SJCRH30 (cell line): ENCODE measurements around the gene AQP6. TPM values are rescaled to one million over a fixed set of nuclear protein-coding genes. Genes with fewer than 3 reads are reported as not detected.

Source experiments
- DNase-seq, 2 experiments: peaks; one replicate each; pipeline ENCODE4 v3.0.0-alpha.2; 2015 to 2020
- H3K27ac ChIP-seq: fragments of 250-450 bp; sonication (Bioruptor Pico); 2 replicates; pipeline ENCODE4 v1.5.1; 2020; ENCODE audit warnings: mild to moderate bottlenecking, moderate library complexity
- H3K27me3 ChIP-seq: fragments of 250-450 bp; sonication (Bioruptor Pico); 2 replicates; pipeline ENCODE4 v1.5.1; 2020; ENCODE audit warnings: mild to moderate bottlenecking, moderate library complexity
- H3K36me3 ChIP-seq: fragments of 250-450 bp; sonication (Bioruptor Pico); 2 replicates; pipeline ENCODE4 v1.5.1; 2020; ENCODE audit warnings: mild to moderate bottlenecking, moderate library complexity
- H3K4me1 ChIP-seq: fragments of 250-450 bp; sonication (Bioruptor Pico); 2 replicates; pipeline ENCODE4 v1.5.1; 2020; ENCODE audit warnings: mild to moderate bottlenecking, moderate library complexity
- H3K4me3 ChIP-seq: fragments of 250-450 bp; sonication (Bioruptor Pico); 2 replicates; pipeline ENCODE4 v1.5.1; 2020; ENCODE audit warnings: mild to moderate bottlenecking, moderate library complexity
- H3K9me3 ChIP-seq: fragments of 250-450 bp; sonication (Bioruptor Pico); replicated peaks from 2 replicates; pipeline ENCODE4 v1.5.1; 2020; ENCODE audit warnings: mild to moderate bottlenecking, moderate library complexity
- total RNA-seq: library from RNA; depleted of rRNA; stranded (reverse); fragments of >200 nt; shearing (Covaris generic); gene quantifications from 2 replicates; pipeline ENCODE4 v1.2.3, GENCODE V29; 2014

AQP6 gene
- total RNA-seq, 1 experiment from 2014 or later: not detected

DNA sequence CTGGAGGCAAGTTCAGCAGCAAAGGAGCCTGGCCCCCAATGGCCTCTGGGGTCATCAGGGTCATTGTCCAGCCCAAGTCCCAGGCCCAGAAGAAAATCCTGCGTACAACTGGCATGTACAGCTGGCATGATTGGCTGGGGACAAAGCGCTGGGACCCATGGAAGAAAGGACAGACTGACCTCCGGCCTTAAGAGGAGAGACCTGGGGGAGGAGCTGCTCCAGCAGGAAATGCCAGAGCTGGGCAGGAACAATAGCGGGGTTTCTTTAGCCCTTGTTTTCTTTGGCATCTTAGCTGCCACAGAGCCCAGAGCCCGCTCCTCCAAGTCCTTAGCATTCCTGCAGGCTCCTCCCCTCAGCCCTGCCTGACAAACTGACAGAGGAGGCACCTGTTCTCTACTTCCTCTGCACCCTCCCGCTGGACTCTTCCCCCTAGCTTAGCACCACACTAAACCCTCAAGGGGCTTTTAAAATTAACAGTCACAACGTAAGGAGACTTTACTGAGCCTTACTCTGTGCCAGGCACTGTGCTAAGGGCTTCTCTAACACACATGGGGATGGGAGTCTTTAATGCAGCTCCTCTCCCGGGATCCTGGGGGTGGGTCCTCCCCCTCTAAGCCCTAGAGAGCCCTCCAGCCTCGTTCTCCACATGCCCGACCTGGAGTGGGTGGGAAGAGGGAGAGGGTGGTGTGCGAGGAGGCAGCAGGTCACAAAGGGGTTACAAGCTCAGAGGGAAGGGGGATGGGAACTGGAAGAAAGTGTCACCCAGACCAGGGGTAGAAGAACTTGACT, 12.9 kb upstream of the AQP6 start:
- no peaks in the 10 kb centered on the region for H3K36me3 ChIP-seq
- no peak overlapping the region for H3K4me3 ChIP-seq
- no peaks in the 10 kb centered on the region for H3K27me3 ChIP-seq
- DNase-seq: peak; percentile 92 to 95
- no peaks in the 10 kb centered on the region for H3K9me3 ChIP-seq
- peak overlapping the region; percentile 64 for H3K27ac ChIP-seq
- peaks cover 33% of the 10 kb centered on the region for H3K4me1 ChIP-seq

- Histone ChIP-seq H3K4me1 (peaks cover 33% of the 10 kb centered on the region), H3K27me3 (no peaks in the 10 kb centered on the region), H3K36me3 (no peaks in the 10 kb centered on the region), H3K27ac (peak overlapping the region; percentile 64), H3K4me3 (no peak overlapping the region), H3K9me3 (no peaks in the 10 kb centered on the region)
- no peak for DNase-seq
Observed at GRCh38 chr12:49960474-49961110, 12.2 kb upstream of the AQP6 start.

DNA sequence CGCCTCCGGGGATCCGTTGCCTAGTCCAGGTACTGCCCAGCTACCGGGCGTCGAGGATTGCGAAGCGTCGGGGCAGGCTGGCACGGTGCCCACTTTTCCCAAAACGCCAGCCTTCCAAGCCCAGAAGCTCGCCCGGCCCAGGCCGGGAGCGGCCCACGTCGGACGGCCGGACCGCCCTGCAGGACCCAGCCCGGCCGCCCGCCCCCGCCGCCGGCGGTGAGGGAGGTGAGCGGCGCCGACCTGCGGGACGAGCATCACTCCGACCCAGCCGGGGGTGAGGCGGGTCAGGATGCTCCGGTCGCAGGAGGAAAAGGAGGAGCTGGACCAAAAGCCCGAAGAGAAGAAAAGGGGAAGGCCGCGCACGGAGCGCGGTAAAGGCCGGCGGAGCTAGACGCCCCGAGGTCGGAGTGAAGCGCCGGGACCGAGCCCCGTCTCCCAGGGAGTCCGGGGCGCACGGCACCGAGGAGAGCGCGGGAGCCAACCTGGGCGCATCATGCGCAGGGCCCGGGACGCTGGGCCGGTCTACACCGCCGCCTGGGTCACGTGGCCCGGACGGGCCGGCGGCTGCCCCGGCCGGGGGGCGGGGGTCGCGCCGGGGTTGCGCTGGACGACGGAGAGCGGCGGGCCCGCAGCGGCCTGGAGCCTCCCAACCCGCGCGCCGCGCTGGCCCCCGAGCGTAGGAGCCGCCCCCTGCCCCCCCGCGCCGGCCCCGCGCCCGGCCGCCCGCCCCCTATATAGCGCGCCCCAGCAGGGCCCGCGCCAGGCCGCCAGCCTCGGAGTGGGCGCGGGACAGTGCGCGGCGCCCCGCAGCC, 11.4 kb upstream of the AQP6 start, which contains the start of gene AQP5:
Gene AQP5, plus strand, starts transcription at position 762 of the 812 bp plus-strand sequence. CDS start 146 bp downstream, outside the sequence.
- H3K27me3 ChIP-seq: no peaks in the 10 kb centered on the region
- no peak within 1 kb of the TSS for H3K4me3 ChIP-seq

DNA sequence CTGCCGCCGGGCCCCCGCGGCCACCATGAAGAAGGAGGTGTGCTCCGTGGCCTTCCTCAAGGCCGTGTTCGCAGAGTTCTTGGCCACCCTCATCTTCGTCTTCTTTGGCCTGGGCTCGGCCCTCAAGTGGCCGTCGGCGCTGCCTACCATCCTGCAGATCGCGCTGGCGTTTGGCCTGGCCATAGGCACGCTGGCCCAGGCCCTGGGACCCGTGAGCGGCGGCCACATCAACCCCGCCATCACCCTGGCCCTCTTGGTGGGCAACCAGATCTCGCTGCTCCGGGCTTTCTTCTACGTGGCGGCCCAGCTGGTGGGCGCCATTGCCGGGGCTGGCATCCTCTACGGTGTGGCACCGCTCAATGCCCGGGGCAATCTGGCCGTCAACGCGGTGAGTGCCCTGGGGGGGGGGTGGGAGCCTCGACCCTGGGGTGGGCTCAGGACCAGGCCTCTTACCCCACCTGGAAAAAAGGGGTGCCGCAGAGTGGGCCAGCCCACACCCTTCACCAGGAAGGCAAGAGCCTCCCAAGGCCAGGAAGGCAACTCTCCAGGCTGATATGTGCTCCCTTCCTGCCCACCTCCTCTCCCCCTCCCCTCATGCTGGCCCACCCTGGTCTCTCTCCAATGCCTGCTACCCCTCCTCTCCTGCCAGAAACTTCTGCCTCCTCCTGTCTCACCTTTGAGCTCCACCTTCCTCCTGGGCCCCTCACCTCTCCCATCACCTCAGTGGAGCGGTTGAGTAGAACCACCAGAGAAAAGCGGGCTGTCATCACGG, 10.6 kb upstream of the AQP6 start:
- peaks cover 33% of the 10 kb centered on the region for H3K4me1 ChIP-seq
- no peak overlapping the region for H3K4me3 ChIP-seq
- no peak for DNase-seq
- H3K9me3 ChIP-seq: no peaks in the 10 kb centered on the region
- no peak overlapping the region for H3K27ac ChIP-seq
- no peaks in the 10 kb centered on the region for H3K36me3 ChIP-seq
- H3K27me3 ChIP-seq: no peaks in the 10 kb centered on the region

More for the DNA sequence above, 11.4 kb upstream of the AQP6 start, which contains the start of gene AQP5:
- no peak within 1 kb of the TSS for H3K27ac ChIP-seq
- H3K4me1 ChIP-seq: peaks cover 33% of the 10 kb centered on the region
- no peaks in the 10 kb centered on the region for H3K9me3 ChIP-seq
- H3K36me3 ChIP-seq: no peaks in the 10 kb centered on the region
- DNase-seq: no peak

GRCh38 chr12:49962861-49963765, 9.6 kb upstream of the AQP6 start:
- Histone ChIP-seq H3K36me3 (no peaks in the 10 kb centered on the region), H3K4me1 (peaks cover 33% of the 10 kb centered on the region), H3K4me3 (no peak overlapping the region), H3K27ac (no peak overlapping the region), H3K27me3 (peaks cover 5% of the 10 kb centered on the region; the same call in 1 of the 2 replicates), H3K9me3 (no peaks in the 10 kb centered on the region)
- peak in 1 of 2 experiments; percentile 35 for DNase-seq

DNA sequence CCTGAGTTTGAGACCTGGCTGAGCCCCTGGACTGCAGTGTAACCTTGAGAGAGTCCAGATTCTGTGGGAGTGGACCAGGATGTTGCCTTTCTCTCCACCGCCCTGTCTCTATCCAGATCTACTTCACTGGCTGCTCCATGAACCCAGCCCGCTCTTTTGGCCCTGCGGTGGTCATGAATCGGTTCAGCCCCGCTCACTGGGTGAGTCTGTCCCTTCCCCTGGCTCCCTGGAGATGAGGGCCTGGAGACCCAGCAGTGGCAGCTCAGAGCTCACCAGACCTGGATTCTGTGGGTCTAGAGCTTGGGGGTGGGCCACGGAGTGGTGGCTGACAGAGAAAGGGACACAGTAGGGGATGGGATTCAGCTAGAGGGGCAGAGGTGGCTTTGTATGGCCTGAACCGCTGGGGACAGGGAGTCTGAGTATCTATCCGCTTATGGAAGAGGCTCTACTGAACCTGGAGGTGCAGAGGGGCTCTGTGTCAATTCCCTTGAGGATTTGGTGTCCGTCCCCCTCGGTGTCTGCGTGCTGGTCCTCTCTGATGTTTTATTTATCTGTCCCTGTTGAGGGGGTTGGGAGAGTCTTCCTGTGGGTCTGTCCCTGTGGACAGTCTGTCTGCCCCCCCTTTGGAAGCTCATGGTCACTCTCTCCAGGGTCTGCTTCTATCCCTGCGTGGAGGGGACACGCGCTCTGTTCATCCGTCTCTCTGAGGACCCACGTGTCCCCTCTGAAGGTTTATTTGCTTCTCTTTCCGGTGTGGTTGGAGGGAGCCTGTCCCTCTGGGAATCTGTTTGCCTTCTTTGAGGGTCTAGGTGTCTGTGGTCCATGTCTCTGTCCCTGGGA, 8.6 kb upstream of the AQP6 start:
- no peak for DNase-seq
- no peak overlapping the region for H3K4me3 ChIP-seq
- H3K9me3 ChIP-seq: no peaks in the 10 kb centered on the region
- H3K36me3 ChIP-seq: no peaks in the 10 kb centered on the region
- H3K27ac ChIP-seq: no peak overlapping the region
- peaks cover 11% of the 10 kb centered on the region; the same call in 1 of the 2 replicates for H3K27me3 ChIP-seq
- H3K4me1 ChIP-seq: peaks cover 31% of the 10 kb centered on the region

- Histone ChIP-seq H3K36me3 (no peaks in the 10 kb centered on the region), H3K27ac (no peak overlapping the region), H3K27me3 (peaks cover 20% of the 10 kb centered on the region; the same call in 1 of the 2 replicates), H3K4me1 (peaks cover 23% of the 10 kb centered on the region), H3K4me3 (no peak overlapping the region), H3K9me3 (no peaks in the 10 kb centered on the region)
- no peak for DNase-seq
Observed at GRCh38 chr12:49964849-49965624, 7.7 kb upstream of the AQP6 start.

DNA sequence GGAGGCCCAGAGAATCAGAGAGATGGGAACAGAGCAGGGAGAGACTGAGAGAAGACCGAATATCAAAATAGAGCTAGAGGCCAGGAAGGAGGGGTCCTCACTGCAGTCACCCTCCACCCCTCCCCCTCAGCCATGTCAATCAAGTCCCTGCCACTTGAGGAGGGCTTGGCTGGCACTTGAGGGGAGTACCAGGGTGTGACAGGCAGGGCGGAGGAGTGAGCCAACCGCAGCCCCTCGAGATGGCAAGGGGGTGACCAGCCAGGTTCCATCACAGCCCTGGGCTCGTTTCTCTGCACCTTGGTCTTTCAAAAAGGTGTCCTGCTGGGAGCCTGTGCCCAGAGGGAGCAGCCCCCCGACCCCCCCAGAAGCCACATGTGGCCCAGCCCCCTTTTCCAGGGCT, 6.9 kb upstream of the AQP6 start:
- Histone ChIP-seq H3K27me3 (peaks cover 20% of the 10 kb centered on the region; the same call in 1 of the 2 replicates), H3K4me1 (peaks cover 15% of the 10 kb centered on the region), H3K9me3 (no peaks in the 10 kb centered on the region), H3K36me3 (no peaks in the 10 kb centered on the region), H3K27ac (no peak overlapping the region), H3K4me3 (no peak overlapping the region)
- no peak for DNase-seq

DNA sequence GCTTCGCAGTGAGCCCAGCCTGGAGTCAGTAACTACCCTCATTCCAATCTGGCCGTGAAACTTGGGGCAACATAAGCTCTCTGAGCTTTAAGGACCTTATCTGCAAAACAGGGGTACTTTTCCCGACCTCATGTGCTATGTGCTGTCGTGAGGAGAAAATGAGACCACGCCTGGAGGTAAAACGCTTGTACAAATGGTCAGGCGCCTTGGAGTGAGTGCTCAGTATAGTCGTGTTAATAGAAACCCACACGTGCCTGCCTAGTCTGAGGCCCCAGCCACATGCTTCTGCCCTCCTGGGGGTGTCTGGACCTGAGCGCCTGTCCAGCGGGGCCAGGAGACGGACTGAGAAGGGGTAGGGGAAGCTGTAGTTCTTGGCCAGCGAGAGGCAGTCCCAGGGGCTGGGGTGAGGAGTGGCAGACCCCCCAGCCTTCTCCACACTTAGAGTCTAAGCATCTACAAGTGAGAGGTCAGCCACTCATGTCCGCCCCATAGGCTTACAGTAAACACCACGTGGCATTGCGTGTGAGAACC, 6.2 kb upstream of the AQP6 start:
- H3K4me3 ChIP-seq: no peak overlapping the region
- H3K4me1 ChIP-seq: peaks cover 14% of the 10 kb centered on the region
- peaks cover 20% of the 10 kb centered on the region; the same call in 1 of the 2 replicates for H3K27me3 ChIP-seq
- H3K9me3 ChIP-seq: no peaks in the 10 kb centered on the region
- H3K36me3 ChIP-seq: no peaks in the 10 kb centered on the region
- no peak overlapping the region for H3K27ac ChIP-seq
- no peak for DNase-seq

DNA sequence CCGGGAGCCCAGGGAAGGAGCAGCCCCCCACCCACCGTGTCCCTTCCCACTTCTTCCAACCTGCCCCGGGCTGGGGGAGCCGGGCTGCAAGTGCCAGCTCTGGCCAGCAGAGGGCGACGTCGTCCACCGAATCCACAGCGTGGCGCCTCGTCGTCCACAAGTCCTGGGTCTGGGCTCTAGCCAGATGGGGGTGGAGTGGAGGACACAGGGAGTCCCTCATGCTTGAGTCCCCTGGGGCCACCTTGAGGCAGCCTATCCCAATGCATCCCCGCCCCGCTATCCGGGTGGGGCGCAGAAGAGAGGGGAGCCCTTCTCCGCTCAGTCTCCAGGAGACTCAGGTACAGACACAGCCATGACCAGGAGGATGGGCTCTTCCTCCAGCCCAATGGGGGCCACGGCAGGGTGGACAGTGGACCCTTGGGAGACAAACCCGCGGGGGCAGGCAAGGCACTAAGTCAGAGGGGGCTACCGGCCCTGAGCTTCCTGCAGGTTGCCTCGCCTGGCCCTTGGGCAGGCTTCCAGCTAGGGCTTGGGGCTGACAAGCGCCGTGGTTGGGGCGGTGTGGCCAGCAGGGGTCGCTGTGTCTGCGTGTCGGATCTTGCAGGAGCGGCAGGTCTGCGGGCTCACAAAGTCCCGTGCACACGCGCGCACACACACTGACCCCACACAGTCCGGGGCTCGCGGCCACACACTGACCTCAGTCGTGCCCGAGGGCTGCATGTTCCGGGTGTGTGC, 5.5 kb upstream of the AQP6 start:
- Histone ChIP-seq H3K4me1 (peaks cover 14% of the 10 kb centered on the region), H3K27ac (no peak overlapping the region), H3K36me3 (no peaks in the 10 kb centered on the region), H3K27me3 (peaks cover 20% of the 10 kb centered on the region; the same call in 1 of the 2 replicates), H3K9me3 (no peaks in the 10 kb centered on the region), H3K4me3 (peak overlapping the region; percentile 36)
- DNase-seq: peak; percentile 94 to 95

GRCh38 chr12:49967777-49968250, 4.9 kb upstream of the AQP6 start:
- peaks cover 10% of the 10 kb centered on the region for H3K4me1 ChIP-seq
- H3K9me3 ChIP-seq: no peaks in the 10 kb centered on the region
- H3K4me3 ChIP-seq: peak overlapping the region; percentile 36; the same call in 1 of the 2 replicates
- H3K36me3 ChIP-seq: no peaks in the 10 kb centered on the region
- H3K27ac ChIP-seq: no peak overlapping the region
- DNase-seq: no peak
- H3K27me3 ChIP-seq: peaks cover 20% of the 10 kb centered on the region; the same call in 1 of the 2 replicates
